Astrocyte of the spinal cord (primary cell): ENCODE results near the gene CNOT1.
"Not testable (repeated sequence)": the region's sequence is repeated elsewhere in the genome, so short reads cannot be mapped to it uniquely, and the experiment has no call there.

Source experiments
- DNase-seq: peaks from one replicate; pipeline ENCODE4 v3.0.0; 2011; ENCODE audit warnings: low read depth, low spot score
- H3K4me3 ChIP-seq: 2 replicates; pipeline ENCODE4 v1.5.1; 2011; ENCODE audit warnings: low read depth, mild to moderate bottlenecking, low read length, moderate library complexity
- CTCF ChIP-seq: IDR thresholded peaks from 2 replicates; pipeline ENCODE4 v1.5.1; 2012; ENCODE audit warnings: low read depth, mild to moderate bottlenecking, low read length, inconsistent platforms
- in situ Hi-C: cut with HindIII; loops from 2 replicates; pipeline ENCODE4 v1.10.0; 2017; ENCODE audit warnings: low sequenced_read_pairs

The CNOT1 gene

GRCh38 chr16:58628845-58629732 is 537 bp downstream of the CNOT1 start:
- DNase-seq: peak; percentile 32
- TF ChIP-seq CTCF: no peak
- H3K4me3 ChIP-seq: peak overlapping the region; percentile 99
- in situ Hi-C loops: no loop called here

GRCh38 chr16:58624209-58624608 is 5.4 kb downstream of the CNOT1 start:
- TF ChIP-seq CTCF: no peak
- no peak for DNase-seq
- no peak overlapping the region for H3K4me3 ChIP-seq
- in situ Hi-C loops: no loop called here

- no peak for DNase-seq
- in situ Hi-C loops: no loop called here
- no peak overlapping the region for H3K4me3 ChIP-seq
- TF ChIP-seq CTCF: no peak
These were observed 9.2 kb downstream of the CNOT1 start for GRCh38 chr16:58620396-58620795.

- no peak for TF ChIP-seq CTCF
- peak; percentile 31 for DNase-seq
- in situ Hi-C loops: no loop called here
- no peak overlapping the region for H3K4me3 ChIP-seq
These were observed 14.3 kb downstream of the CNOT1 start for GRCh38 chr16:58615280-58615679.

GRCh38 chr16:58614860-58615259 is 14.8 kb downstream of the CNOT1 start:
- no peak for TF ChIP-seq CTCF
- no peak for DNase-seq
- in situ Hi-C loops: no loop called here
- H3K4me3 ChIP-seq: no peak overlapping the region

GRCh38 chr16:58614212-58614611 is 15.4 kb downstream of the CNOT1 start:
- in situ Hi-C loops: no loop called here
- TF ChIP-seq CTCF: no peak
- no peak overlapping the region for H3K4me3 ChIP-seq
- DNase-seq: peak; percentile 78

- in situ Hi-C loops, H3K4me3 ChIP-seq, DNase-seq: not testable (repeated sequence)
These were observed 16.7 kb downstream of the CNOT1 start for GRCh38 chr16:58612965-58613364.
